K562 (cell line): ENCODE data around the gene FAM168B. TPM values are rescaled to one million over a fixed set of nuclear protein-coding genes. Genes with fewer than 3 reads are reported as not detected.

ENCODE experiments used
- GMEB1 ChIP-seq: fragments of 250-450 bp; sonication (Bioruptor Pico); IDR thresholded peaks from 2 replicates; pipeline ENCODE4 v1.4.0; 2020; ENCODE audit warnings: mild to moderate bottlenecking
- MAFF ChIP-seq: IDR thresholded peaks from 2 replicates; pipeline ENCODE4 v1.6.1; 2012; ENCODE audit warnings: low read length, improper control_type of control experiment
- MAFG ChIP-seq: fragments of 450-650 bp; conservative IDR thresholded peaks from 2 replicates; pipeline ENCODE4 v1.6.1; 2016; ENCODE audit warnings: missing genetic modification characterization, missing compliant biosample characterization
- MBD1 ChIP-seq: fragments of 250-450 bp; sonication (Bioruptor Pico); IDR thresholded peaks from 2 replicates; pipeline ENCODE4 v1.8.0; 2022; ENCODE audit warnings: inconsistent platforms
- MEF2A ChIP-seq: IDR thresholded peaks from 2 replicates; pipeline ENCODE4 v1.6.1; 2011; ENCODE audit warnings: low read depth, mild to moderate bottlenecking, low read length, moderate library complexity; ENCODE audit not compliant: control insufficient read depth
- NBN ChIP-seq: fragments of 450-650 bp; IDR thresholded peaks from 2 replicates; pipeline ENCODE4 v1.6.1; 2016; ENCODE audit warnings: low read depth, mild to moderate bottlenecking
- NFRKB ChIP-seq: fragments of 450-650 bp; IDR thresholded peaks from 2 replicates; pipeline ENCODE4 v1.6.1; 2016; ENCODE audit warnings: low read depth
- RNF2 ChIP-seq: sonication (generic); IDR thresholded peaks from 2 replicates; pipeline ENCODE4 v1.6.1; 2016
- RUNX1 ChIP-seq: sonication (generic); IDR thresholded peaks from 2 replicates; pipeline ENCODE4 v1.6.1; 2016; ENCODE audit warnings: antibody characterized with exemption, low read depth
- SAP30 ChIP-seq: fragments of 200-600 bp; sonication (generic); IDR thresholded peaks from 2 replicates; pipeline ENCODE4 v1.6.1; 2012; ENCODE audit warnings: borderline replicate concordance, low read depth, mild to moderate bottlenecking, moderate library complexity, low read length, control low read depth, inconsistent platforms; ENCODE audit not compliant: insufficient read depth, poor library complexity, severe bottlenecking
- TAF7 ChIP-seq: fragments of 450-650 bp; IDR thresholded peaks from 2 replicates; pipeline ENCODE4 v1.6.1; 2016; ENCODE audit warnings: missing genetic modification characterization, missing compliant biosample characterization
- TFE3 ChIP-seq: fragments of 450-650 bp; formaldehyde crosslinking; IDR thresholded peaks from 2 replicates; pipeline ENCODE4 v1.4.0; 2020; ENCODE audit warnings: mild to moderate bottlenecking, mixed read lengths
- VEZF1 ChIP-seq: fragments of 200-800 bp; sonication (Bioruptor generic); IDR thresholded peaks from 2 replicates; pipeline ENCODE4 v1.6.1; 2017; ENCODE audit warnings: missing genetic modification characterization, missing compliant biosample characterization
- ZBTB11 ChIP-seq, 3 experiments: fragments of 200-800 bp in 1 of 3; fragments of 250-450 bp in 1 of 3; fragments of 450-650 bp in 1 of 3; sonication (Bioruptor Pico) in 1 of 3; sonication (Bioruptor generic) in 1 of 3; formaldehyde crosslinking in 1 of 3; IDR thresholded peaks; 2 replicates each; pipeline versions ENCODE4 v1.6.1 to v1.8.0; 2016 to 2022; ENCODE audit warnings: mild to moderate bottlenecking in 2 of 3, missing genetic modification characterization in 2 of 3, missing compliant biosample characterization in 1 of 3, moderate library complexity in 1 of 3
- ZBTB17 ChIP-seq: fragments of 450-650 bp; formaldehyde crosslinking; IDR thresholded peaks from 2 replicates; pipeline ENCODE4 v1.4.0; 2020; ENCODE audit warnings: mild to moderate bottlenecking
- ZNF212 ChIP-seq: fragments of 450-650 bp; formaldehyde crosslinking; IDR thresholded peaks from 2 replicates; pipeline ENCODE4 v1.4.0; 2020; ENCODE audit warnings: mild to moderate bottlenecking
- polyA plus RNA-seq, 8 experiments: library from polyadenylated mRNA; depleted of rRNA in 4 of 8; stranded (reverse) in 5 of 8; unstranded in 3 of 8; fragments of >200 nt; fragmentation: Nextera tagmentation in 2 of 8; fragmentation: Illumina TruSeq in 1 of 8; extraction: Ambion mirVana in 2 of 8; extraction: Trizol in 1 of 8; gene quantifications; 2 replicates each; pipeline versions ENCODE4 v1.2.1 to v1.2.3, GENCODE V29; 2011 to 2014; ENCODE audit warnings: inconsistent platforms in 1 of 8, missing spikeins in 1 of 8
- total RNA-seq, 7 experiments: library from RNA; depleted of rRNA in 6 of 7; stranded (reverse); fragments of >200 nt in 6 of 7; fragmentation: Illumina TruSeq in 2 of 7; extraction: Trizol in 2 of 7; gene quantifications; 2 replicates each; pipeline versions ENCODE4 v1.2.1 to v1.2.3, GENCODE V29; 2011 to 2021; ENCODE audit warnings: low replicate concordance in 1 of 7

Gene FAM168B
- total and polyA plus RNA-seq, 9 of the 15 experiments (the other 6 are each of a cell fraction or from before 2014, with no cell fraction given): 3.3 to 76.0 (median 46.1) TPM

- TF ChIP-seq TAF7 (tag): no peak; the same call in 1 of the 2 replicates
- no peak for TF ChIP-seq RUNX1
- TF ChIP-seq NBN: peak; percentile 76; the same call in 1 of the 2 replicates
- no peak for TF ChIP-seq GMEB1 (CRISPR knock-in tag)
- no peak for TF ChIP-seq MAFF
- TF ChIP-seq TFE3 (CRISPR knock-in tag): peak; percentile 26; the same call in 1 of the 2 replicates
- no peak for TF ChIP-seq MEF2A
- TF ChIP-seq MBD1 (CRISPR knock-in tag): no peak
- TF ChIP-seq NFRKB: 0 out of 2 replicates have a peak, but pooled peaks have one; percentile 52
- TF ChIP-seq MAFG (tag): peak; percentile 84
- TF ChIP-seq VEZF1 (CRISPR knock-in tag): no peak
- TF ChIP-seq RNF2: no peak
- TF ChIP-seq ZBTB11 (CRISPR knock-in tag; IDR thresholded peaks at IDR 0.05): no peak
- no peak for TF ChIP-seq ZBTB17 (CRISPR knock-in tag)
- TF ChIP-seq ZNF212: no peak
- peak; percentile 39 for TF ChIP-seq SAP30
These were observed 619 bp upstream of the FAM168B start (continued) for GRCh38 chr2:131093696-131094462.
